Endothelial cell of umbilical vein (primary cell): Measurements from ENCODE around the gene SOX11. TPM values are rescaled to one million over a fixed set of nuclear protein-coding genes. Genes with fewer than 3 reads are reported as not detected.

Source experiments
- BruUV-seq: library from RNA; stranded (reverse); fragments of 400-500 nt; replicated peaks from 2 replicates; lab custom pipeline; 2021; lab: Mats Ljungman, UMichigan
- CTCF ChIA-PET: fragments of 300-600, 350-600 bp; sonication (Branson Sonifier 250); formaldehyde crosslinking; loops from one replicate; lab custom pipeline; 2021; ENCODE audit warnings: antibody characterized with exemption, inconsistent platforms; lab: Charles Lee
- POLR2A ChIA-PET: fragments of 300-600, 350-600 bp; sonication (Branson Sonifier 250); formaldehyde crosslinking; loops from one replicate; lab custom pipeline; 2021; ENCODE audit warnings: antibody characterized with exemption, inconsistent platforms; lab: Charles Lee
- DNase-seq: peaks from one replicate; pipeline ENCODE4 v3.0.0-alpha.2; 2011; ENCODE audit warnings: low read depth, low spot score
- FAIRE-seq: peaks from 2 replicates; lab custom pipeline; 2011; peaks lifted over from hg19 to GRCh38; lab: Jason Lieb, UNC
- H2AFZ ChIP-seq: 2 replicates; pipeline ENCODE4 v1.6.0; 2012; ENCODE audit warnings: low read depth, low read length, control low read depth, inconsistent platforms
- H3K27ac ChIP-seq: 2 replicates; pipeline ENCODE4 v1.5.1; 2011; ENCODE audit warnings: low read depth, mild to moderate bottlenecking, control low read depth, low read length, moderate library complexity; ENCODE audit not compliant: insufficient read depth
- H3K27me3 ChIP-seq, 2 experiments: 2 replicates each; pipeline versions ENCODE4 v1.6.0 to v1.6.1; 2011; ENCODE audit warnings: low read length in 2 of 2, mixed read lengths in 1 of 2; ENCODE audit not compliant: control insufficient read depth in 2 of 2, insufficient read depth in 2 of 2
- H3K36me3 ChIP-seq, 2 experiments: 2 replicates in 1 of 2; 3 replicates in 1 of 2; pipeline ENCODE4 v1.5.1; 2011; ENCODE audit warnings: low read length in 2 of 2, mild to moderate bottlenecking in 1 of 2, moderate library complexity in 1 of 2; ENCODE audit not compliant: control insufficient read depth in 2 of 2, insufficient read depth in 2 of 2; ENCODE audit errors: extremely low read depth in 1 of 2
- H3K4me1 ChIP-seq: 3 replicates; pipeline ENCODE4 v1.5.1; 2011; ENCODE audit warnings: mild to moderate bottlenecking, low read length; ENCODE audit not compliant: control insufficient read depth, insufficient read depth; ENCODE audit errors: extremely low read depth
- H3K4me2 ChIP-seq: 2 replicates; pipeline ENCODE4 v1.6.1; 2011; ENCODE audit warnings: low read length, control low read depth, mixed read lengths; ENCODE audit not compliant: insufficient read depth
- H3K4me3 ChIP-seq, 3 experiments: fragments of 200-600 bp in 1 of 3; sonication (generic), shearing (Covaris generic) in 1 of 3; replicated peaks in 1 of 3; 2 replicates each; pipeline ENCODE4 v1.5.1; 2011 to 2016; ENCODE audit warnings: control low read depth in 3 of 3, low read length in 3 of 3, mild to moderate bottlenecking in 2 of 3, inconsistent platforms in 1 of 3, low read depth in 1 of 3, moderate library complexity in 1 of 3; ENCODE audit not compliant: insufficient read depth in 1 of 3
- H3K79me2 ChIP-seq: 2 replicates; pipeline ENCODE4 v1.6.0; 2012; ENCODE audit warnings: low read length, inconsistent platforms; ENCODE audit not compliant: control insufficient read depth, insufficient read depth
- H3K9ac ChIP-seq: replicated peaks from 2 replicates; pipeline ENCODE3; 2011; ENCODE audit warnings: low read length, control low read depth; ENCODE audit not compliant: insufficient read depth; ENCODE audit errors: extremely low read depth
- H3K9me1 ChIP-seq: replicated peaks from 3 replicates; pipeline ENCODE4 v1.6.0; 2011; ENCODE audit warnings: mild to moderate bottlenecking, low read length; ENCODE audit not compliant: control insufficient read depth, insufficient read depth; ENCODE audit errors: extremely low read depth
- H3K9me3 ChIP-seq: replicated peaks from 2 replicates; pipeline ENCODE4 v1.5.1; 2012; ENCODE audit warnings: low read length, inconsistent platforms; ENCODE audit not compliant: control insufficient read depth, insufficient read depth
- H4K20me1 ChIP-seq: replicated peaks from 2 replicates; pipeline ENCODE3; 2011; ENCODE audit warnings: mild to moderate bottlenecking, low read length; ENCODE audit not compliant: control insufficient read depth, insufficient read depth; ENCODE audit errors: extremely low read depth
- EZH2 ChIP-seq: IDR thresholded peaks from 2 replicates; pipeline ENCODE4 v1.6.1; 2012; ENCODE audit warnings: borderline replicate concordance, low read depth, mild to moderate bottlenecking, moderate library complexity, low read length, inconsistent platforms; ENCODE audit not compliant: severe bottlenecking
- FOS ChIP-seq: IDR thresholded peaks from 2 replicates; pipeline ENCODE4 v1.6.1; 2011; ENCODE audit warnings: mild to moderate bottlenecking, low read length, moderate library complexity, borderline replicate concordance; ENCODE audit not compliant: insufficient read depth
- GATA2 ChIP-seq: IDR thresholded peaks from 2 replicates; pipeline ENCODE4 v1.7.0; 2011; ENCODE audit warnings: low read depth, mild to moderate bottlenecking, moderate library complexity, mixed read lengths, low read length; ENCODE audit not compliant: insufficient read length, insufficient read depth
- JUN ChIP-seq: IDR thresholded peaks from 2 replicates; pipeline ENCODE4 v1.6.1; 2011; ENCODE audit warnings: borderline replicate concordance, low read depth; ENCODE audit not compliant: insufficient read length, insufficient read depth
- MAX ChIP-seq: IDR thresholded peaks from 2 replicates; pipeline ENCODE4 v1.6.1; 2011; ENCODE audit not compliant: insufficient read depth, insufficient read length
- MYC ChIP-seq: IDR thresholded peaks from one replicate; pipeline ENCODE4 v1.6.1; 2011; ENCODE audit warnings: mild to moderate bottlenecking, low read depth, low read length
- POLR2A ChIP-seq: IDR thresholded peaks from 2 replicates; pipeline ENCODE4 v1.6.1; 2012; ENCODE audit warnings: low read depth, mild to moderate bottlenecking, control low read depth, low read length
- POLR2AphosphoS5 ChIP-seq: IDR thresholded peaks from 2 replicates; pipeline ENCODE4 v1.6.1; 2012; ENCODE audit warnings: low read depth, mild to moderate bottlenecking, control low read depth, low read length, moderate library complexity; ENCODE audit not compliant: insufficient read depth
- dilution Hi-C: fragments of 300-500 bp; cut with MboI; formaldehyde crosslinking; loops from one replicate; pipeline ENCODE4 v1.15.0; 2019; ENCODE audit warnings: low sequenced_read_pairs; ENCODE audit not compliant: extremely low pct_ligation_motif_present
- intact Hi-C: fragments of 100-400 bp; cut with micrococcal nuclease; formaldehyde crosslinking; loops from one replicate; pipeline ENCODE4 v1.10.0; 2022
- polyA plus RNA-seq, 4 experiments: library from polyadenylated mRNA; depleted of rRNA in 3 of 4; stranded (reverse) in 3 of 4; unstranded in 1 of 4; fragments of >200 nt; gene quantifications; 2 replicates each; pipeline versions ENCODE4 v1.2.1 to v1.2.3, GENCODE V29; 2011 to 2012; ENCODE audit warnings: missing spikeins in 1 of 4
- total RNA-seq: library from RNA; stranded (reverse); gene quantifications from 2 replicates; pipeline ENCODE4 v1.2.3, GENCODE V29; 2021
- TF ChIP-seq, protein P1 (sequence below), 2 donors: IDR thresholded peaks; 1 replicate in 1 of 2; 2 replicates in 1 of 2; pipeline ENCODE4 v1.5.1; 2011; ENCODE audit warnings: low read length in 2 of 2, mild to moderate bottlenecking in 2 of 2, moderate library complexity in 2 of 2, control low read depth in 1 of 2, inconsistent platforms in 1 of 2, low read depth in 1 of 2; ENCODE audit not compliant: insufficient read depth in 1 of 2; ENCODE audit errors: extremely low read depth in 1 of 2

The SOX11 gene
- total and polyA plus RNA-seq, 2 donors (not counting 3 experiments of a cell fraction or from before 2014, with no cell fraction given) = not detected

GRCh38 chr2:5725794-5726463, 33.7 kb downstream of the SOX11 start:
- H3K4me1 ChIP-seq = no peaks in the 10 kb centered on the region
- H4K20me1 ChIP-seq = no peaks in the 10 kb centered on the region
- ChIA-PET CTCF (no interaction called here), POLR2A (no interaction called here)
- BruUV-seq = no TSS peak
- dilution Hi-C loops = no loop called here
- no peak overlapping the region for H2AFZ ChIP-seq
- H3K27me3 ChIP-seq = no peaks in the 10 kb centered on the region
- no peak for FAIRE-seq
- no peak overlapping the region for H3K27ac ChIP-seq
- H3K9ac ChIP-seq = no peak overlapping the region
- peaks cover 5% of the 10 kb centered on the region for H3K9me3 ChIP-seq
- H3K4me2 ChIP-seq = no peak overlapping the region
- no peak for TF ChIP-seq POLR2A
- no peak for TF ChIP-seq POLR2AphosphoS5
- TF ChIP-seq MYC = no peak
- no peak for TF ChIP-seq EZH2
- no peak for TF ChIP-seq JUN
- TF ChIP-seq GATA2 = no peak
- TF ChIP-seq, protein P1, sequence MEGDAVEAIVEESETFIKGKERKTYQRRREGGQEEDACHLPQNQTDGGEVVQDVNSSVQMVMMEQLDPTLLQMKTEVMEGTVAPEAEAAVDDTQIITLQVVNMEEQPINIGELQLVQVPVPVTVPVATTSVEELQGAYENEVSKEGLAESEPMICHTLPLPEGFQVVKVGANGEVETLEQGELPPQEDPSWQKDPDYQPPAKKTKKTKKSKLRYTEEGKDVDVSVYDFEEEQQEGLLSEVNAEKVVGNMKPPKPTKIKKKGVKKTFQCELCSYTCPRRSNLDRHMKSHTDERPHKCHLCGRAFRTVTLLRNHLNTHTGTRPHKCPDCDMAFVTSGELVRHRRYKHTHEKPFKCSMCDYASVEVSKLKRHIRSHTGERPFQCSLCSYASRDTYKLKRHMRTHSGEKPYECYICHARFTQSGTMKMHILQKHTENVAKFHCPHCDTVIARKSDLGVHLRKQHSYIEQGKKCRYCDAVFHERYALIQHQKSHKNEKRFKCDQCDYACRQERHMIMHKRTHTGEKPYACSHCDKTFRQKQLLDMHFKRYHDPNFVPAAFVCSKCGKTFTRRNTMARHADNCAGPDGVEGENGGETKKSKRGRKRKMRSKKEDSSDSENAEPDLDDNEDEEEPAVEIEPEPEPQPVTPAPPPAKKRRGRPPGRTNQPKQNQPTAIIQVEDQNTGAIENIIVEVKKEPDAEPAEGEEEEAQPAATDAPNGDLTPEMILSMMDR (IDR thresholded peaks at IDR 0.05; ENCODE audit: extremely low read depth in 1 of 2, insufficient read depth in 1 of 2, low read depth in 1 of 2, low read length in 2 of 2) = no peak
- TF ChIP-seq FOS = no peak
- TF ChIP-seq MAX = no peak
- no peaks in the 10 kb centered on the region for H3K36me3 ChIP-seq
- DNase-seq = no peak
- H3K4me3 ChIP-seq = no peak overlapping the region
- H3K9me1 ChIP-seq = no peaks in the 10 kb centered on the region
- no peaks in the 10 kb centered on the region for H3K79me2 ChIP-seq
- intact Hi-C loops = no loop called here
